GM10248 (cell line): Measurements from ENCODE around the gene RABIF.
"Not testable (repeated sequence)": the region's sequence is repeated elsewhere in the genome, so short reads cannot be mapped to it uniquely, and the experiment has no call there.

Source experiments
- CTCF ChIA-PET: fragments of 300-600 bp; sonication (Branson Sonifier 250); formaldehyde crosslinking; extraction: SDS; loops from one replicate; lab custom pipeline; 2021; ENCODE audit warnings: antibody characterized with exemption; lab: Yijun Ruan, JAX
- POLR2A ChIA-PET: fragments of 350-650 bp; sonication (Branson Sonifier 250); formaldehyde crosslinking; extraction: SDS; loops from one replicate; lab custom pipeline; 2020; ENCODE audit warnings: antibody characterized with exemption; lab: Yijun Ruan, JAX
- DNase-seq: peaks from one replicate; pipeline ENCODE4 v3.0.0; 2012; ENCODE audit errors: extremely low spot score
- CTCF ChIP-seq: IDR thresholded peaks from 2 replicates; pipeline ENCODE4 v1.5.1; 2012; ENCODE audit warnings: mild to moderate bottlenecking, low read depth; ENCODE audit errors: extremely low read depth, missing control alignments, control extremely low read depth

RABIF gene

DNA sequence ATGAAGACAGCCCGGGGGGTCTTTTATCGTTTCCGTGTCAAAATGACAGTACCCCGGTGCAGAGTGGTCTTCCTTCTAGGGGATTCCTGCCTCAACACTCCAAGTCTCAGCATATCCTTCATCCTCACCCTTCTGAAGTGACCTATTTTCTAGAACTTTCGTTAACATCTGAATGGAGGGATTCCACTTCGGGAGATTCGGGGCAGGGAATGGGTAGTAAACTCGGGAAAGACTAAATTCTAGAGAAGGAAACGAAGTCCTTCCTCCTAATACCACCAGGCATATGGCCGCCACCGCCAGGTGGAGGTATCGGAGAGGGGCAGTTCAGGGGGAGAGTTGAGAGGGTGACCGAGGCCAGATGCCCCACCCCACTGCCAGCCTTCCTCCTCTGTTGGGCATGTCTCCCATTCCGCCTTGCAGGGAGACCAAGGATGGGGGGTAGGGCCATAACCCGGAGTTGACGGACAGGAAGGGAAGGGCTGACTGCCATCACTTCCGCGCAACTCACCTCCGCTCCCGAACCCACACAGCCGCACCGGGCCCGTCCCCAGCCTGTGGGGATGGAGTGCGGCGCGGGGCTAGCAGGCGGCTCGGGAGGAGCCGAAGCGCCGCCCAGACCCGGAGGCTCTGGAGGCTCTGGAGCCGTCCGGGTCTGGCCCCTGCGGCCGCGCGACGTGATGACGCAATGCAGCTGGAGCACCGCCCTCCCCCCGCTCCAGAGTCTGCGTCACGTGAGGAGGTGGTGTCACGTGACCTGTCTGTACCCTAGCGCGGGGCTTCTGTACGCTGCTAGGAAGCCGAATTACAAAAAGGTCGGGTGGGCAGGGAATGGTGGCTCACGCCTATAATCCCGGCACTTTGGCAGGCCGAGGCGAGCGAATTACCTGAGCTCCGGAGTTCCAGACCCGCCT lies 37.9 kb upstream of the RABIF start, which contains the start of gene KLHL12:
Gene KLHL12, minus strand, starts transcription at position 654 of the 911 bp plus-strand sequence. CDS start 2,072 bp downstream, outside the sequence.
- ChIA-PET POLR2A (interaction anchor here (0.7 to 1.0 kb wide), 2 partner anchors 19 to 27 kb away, joined by 3 to 6 read pairs; no protein-coding TSS in a partner anchor), CTCF (interaction anchor here (0.7 to 1.2 kb wide), 4 partner anchors 18 to 80 kb away, joined by 3 read pairs; no protein-coding TSS in a partner anchor)
- DNase-seq: peak; percentile 98
- peak; percentile 59 for TF ChIP-seq CTCF

GRCh38 chr1:202923533-202923932 lies 34.6 kb upstream of the RABIF start:
- DNase-seq: no peak
- ChIA-PET CTCF (interaction anchor here (1.3 to 1.5 kb wide), 2 partner anchors 12 to 29 kb away, joined by 3 read pairs; no protein-coding TSS in a partner anchor), POLR2A (no interaction called here)
- TF ChIP-seq CTCF: no peak

DNA sequence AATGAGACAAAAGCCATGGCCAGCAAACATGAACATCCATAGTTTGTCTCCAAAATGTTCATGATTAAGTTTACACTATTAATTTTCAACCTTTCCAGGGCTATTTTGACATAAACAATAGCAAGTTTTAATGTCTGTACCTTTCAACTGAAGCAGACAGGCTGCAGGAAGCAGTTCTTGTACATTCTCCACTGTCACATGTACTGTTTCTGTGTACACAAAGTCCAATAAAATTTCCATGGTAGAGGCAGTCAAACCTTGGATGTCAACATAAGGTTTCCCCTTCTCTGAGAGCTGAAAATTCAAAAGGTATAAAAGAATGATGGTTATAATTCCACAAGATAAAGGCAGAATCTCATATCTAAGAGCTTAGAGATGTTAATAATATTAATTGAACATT lies 30.7 kb upstream of the RABIF start:
- no peak for TF ChIP-seq CTCF
- POLR2A ChIA-PET: interaction anchor here (0.7 kb wide), 1 partner anchor 391 kb away, joined by 4 read pairs; no protein-coding TSS in a partner anchor
- CTCF ChIA-PET: no interaction called here
- no peak for DNase-seq

- no peak for TF ChIP-seq CTCF
- no peak for DNase-seq
- CTCF ChIA-PET: no interaction called here
- POLR2A ChIA-PET: no interaction called here
Observed at GRCh38 chr1:202915146-202915545, 26.2 kb upstream of the RABIF start.

GRCh38 chr1:202912476-202912875 lies 23.5 kb upstream of the RABIF start:
- CTCF ChIA-PET, DNase-seq, POLR2A ChIA-PET: not testable (repeated sequence)

DNA sequence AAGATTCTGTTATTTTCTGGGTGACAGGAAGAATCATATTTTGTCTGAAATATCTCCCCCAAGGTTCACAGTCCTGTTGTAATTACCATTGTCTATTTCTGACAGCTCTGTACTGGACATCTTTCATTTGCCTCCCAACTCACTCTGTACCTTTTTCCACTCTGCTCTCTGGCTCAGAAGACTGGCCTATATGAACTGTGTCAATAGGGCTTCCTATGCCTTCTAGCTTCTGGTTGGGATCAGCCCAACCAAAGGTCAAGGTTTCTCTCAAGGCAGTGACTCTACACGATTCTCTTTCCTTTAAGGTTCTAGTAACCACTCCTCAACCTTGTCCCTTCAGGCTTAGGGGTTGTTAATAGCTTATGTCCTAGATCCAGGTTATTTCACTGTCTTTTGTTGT lies 20.5 kb upstream of the RABIF start:
- no peak for TF ChIP-seq CTCF
- CTCF ChIA-PET: interaction anchor here (1.1 to 1.2 kb wide), 3 partner anchors 13 to 90 kb away, joined by 3 to 4 read pairs (median 3); no protein-coding TSS in a partner anchor
- POLR2A ChIA-PET: no interaction called here
- no peak for DNase-seq
